ENCODE measurements around the gene SENP5.

DNA sequence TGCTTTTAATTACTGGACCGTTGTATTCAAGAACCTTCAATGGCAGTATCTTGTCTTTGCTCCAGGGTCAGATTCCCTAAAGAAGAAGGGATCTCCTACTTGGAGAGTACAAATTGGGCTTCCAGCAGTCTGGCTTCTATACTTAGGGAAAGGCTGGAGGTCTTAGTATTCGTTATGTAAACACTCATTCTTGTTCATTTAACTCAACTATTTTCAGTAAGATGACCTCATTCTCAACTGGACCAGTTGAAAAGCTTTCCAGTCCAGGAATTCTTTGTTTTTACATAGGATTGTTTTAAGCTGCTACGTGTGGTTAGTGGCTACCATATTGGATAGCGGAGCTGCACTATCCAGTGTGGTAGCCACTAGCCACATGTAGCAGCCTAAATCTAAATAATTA is 4.6 kb downstream of the SENP5 start:
- TF ChIP-seq, protein P1, sequence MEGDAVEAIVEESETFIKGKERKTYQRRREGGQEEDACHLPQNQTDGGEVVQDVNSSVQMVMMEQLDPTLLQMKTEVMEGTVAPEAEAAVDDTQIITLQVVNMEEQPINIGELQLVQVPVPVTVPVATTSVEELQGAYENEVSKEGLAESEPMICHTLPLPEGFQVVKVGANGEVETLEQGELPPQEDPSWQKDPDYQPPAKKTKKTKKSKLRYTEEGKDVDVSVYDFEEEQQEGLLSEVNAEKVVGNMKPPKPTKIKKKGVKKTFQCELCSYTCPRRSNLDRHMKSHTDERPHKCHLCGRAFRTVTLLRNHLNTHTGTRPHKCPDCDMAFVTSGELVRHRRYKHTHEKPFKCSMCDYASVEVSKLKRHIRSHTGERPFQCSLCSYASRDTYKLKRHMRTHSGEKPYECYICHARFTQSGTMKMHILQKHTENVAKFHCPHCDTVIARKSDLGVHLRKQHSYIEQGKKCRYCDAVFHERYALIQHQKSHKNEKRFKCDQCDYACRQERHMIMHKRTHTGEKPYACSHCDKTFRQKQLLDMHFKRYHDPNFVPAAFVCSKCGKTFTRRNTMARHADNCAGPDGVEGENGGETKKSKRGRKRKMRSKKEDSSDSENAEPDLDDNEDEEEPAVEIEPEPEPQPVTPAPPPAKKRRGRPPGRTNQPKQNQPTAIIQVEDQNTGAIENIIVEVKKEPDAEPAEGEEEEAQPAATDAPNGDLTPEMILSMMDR (IDR thresholded peaks at IDR 0.05) = no peak
- TF ChIP-seq POLR2A (IDR thresholded peaks at IDR 0.05) = no peak
